A549 (cell line): ENCODE data around the gene DIPK1B. TPM values are rescaled to one million over a fixed set of nuclear protein-coding genes. Genes with fewer than 3 reads are reported as not detected.

Source experiments
- ATAC-seq, 2 experiments: fragments of 200-7000 bp in 1 of 2; fragments of >200 bp in 1 of 2; cut with Nextera tagmentation in 1 of 2; cut with Tn5 transposase in 1 of 2; 3 replicates each; pipeline versions ENCODE4 v1.8.0 to v1.9.1; 2018 to 2020; ENCODE audit warnings: mild to moderate bottlenecking in 1 of 2, moderate library complexity in 1 of 2
- CTCF ChIA-PET: fragments of 300-600 bp; sonication (Branson Sonifier 250); formaldehyde crosslinking; extraction: SDS; loops from one replicate; lab custom pipeline; 2021; ENCODE audit warnings: antibody characterized with exemption, inconsistent platforms; lab: Yijun Ruan, JAX
- POLR2A ChIA-PET: fragments of 350-600 bp; formaldehyde crosslinking; extraction: SDS; loops from one replicate; lab custom pipeline; 2021; ENCODE audit warnings: antibody characterized with exemption, inconsistent platforms; lab: Yijun Ruan, JAX
- DNase-seq, 2 experiments: peaks; one replicate each; pipeline versions ENCODE4 v3.0.0 to v3.0.0-alpha.2; 2011 to 2016; ENCODE audit warnings: low read depth in 1 of 2, low spot score in 1 of 2
- FAIRE-seq: peaks from 2 replicates; lab custom pipeline; 2011; peaks lifted over from hg19 to GRCh38; lab: Jason Lieb, UNC
- H3K27ac ChIP-seq, 2 experiments: fragments of >200 bp; sonication (Bioruptor Twin); formaldehyde crosslinking; 3 replicates each; pipeline ENCODE4 v1.5.1; 2016 to 2017
- H3K4me1 ChIP-seq: fragments of >200 bp; sonication (Bioruptor Twin); formaldehyde crosslinking; 3 replicates; pipeline ENCODE4 v1.6.1; 2016
- H3K4me2 ChIP-seq: fragments of >200 bp; sonication (Bioruptor Twin); formaldehyde crosslinking; 3 replicates; pipeline ENCODE4 v1.6.1; 2016
- H3K4me3 ChIP-seq: fragments of >200 bp; sonication (Bioruptor Twin); formaldehyde crosslinking; 3 replicates; pipeline ENCODE4 v1.5.1; 2016
- H3K9me3 ChIP-seq: fragments of >200 bp; sonication (Bioruptor Twin); formaldehyde crosslinking; 3 replicates; pipeline ENCODE4 v1.6.1; 2016
- HMGXB4 ChIP-seq: fragments of 250-450 bp; sonication (Bioruptor Pico); IDR thresholded peaks from 2 replicates; pipeline ENCODE4 v1.5.0; 2021; ENCODE audit warnings: mild to moderate bottlenecking, moderate library complexity, borderline replicate concordance
- HOXA7 ChIP-seq: fragments of 250-450 bp; sonication (Bioruptor Pico); IDR thresholded peaks from 2 replicates; pipeline ENCODE4 v1.5.0; 2020; ENCODE audit warnings: mild to moderate bottlenecking, moderate library complexity
- KDM1A ChIP-seq: fragments of 200-600 bp; sonication (generic); IDR thresholded peaks from 2 replicates; pipeline ENCODE4 v1.6.1; 2016; ENCODE audit warnings: low read depth, mild to moderate bottlenecking
- MAX ChIP-seq: IDR thresholded peaks from 2 replicates; pipeline ENCODE4 v1.6.1; 2012
- NFE2L2 ChIP-seq: fragments of 150-350 bp; conservative IDR thresholded peaks from 2 replicates; pipeline ENCODE4 v1.6.1; 2014; ENCODE audit warnings: low read length
- PHF8 ChIP-seq: fragments of 200-600 bp; sonication (generic); IDR thresholded peaks from 2 replicates; pipeline ENCODE4 v1.6.1; 2016; ENCODE audit warnings: low read depth, mild to moderate bottlenecking, antibody characterized with exemption, moderate library complexity, borderline replicate concordance
- REST ChIP-seq: fragments of 200-600 bp; sonication (generic); IDR thresholded peaks from 2 replicates; pipeline ENCODE4 v1.6.1; 2016; ENCODE audit warnings: antibody characterized with exemption, mild to moderate bottlenecking, moderate library complexity
- RFX5 ChIP-seq: fragments of 450-650 bp; IDR thresholded peaks from 2 replicates; pipeline ENCODE4 v1.7.1; 2014; ENCODE audit warnings: antibody characterized with exemption, mild to moderate bottlenecking, moderate library complexity
- TFCP2L1 ChIP-seq: fragments of 250-450 bp; sonication (Bioruptor Pico); IDR thresholded peaks from 2 replicates; pipeline ENCODE4 v1.5.0; 2021; ENCODE audit warnings: mild to moderate bottlenecking
- USF2 ChIP-seq: fragments of 450-650 bp; IDR thresholded peaks from 2 replicates; pipeline ENCODE4 v1.6.1; 2014; ENCODE audit warnings: antibody characterized with exemption
- ZNF302 ChIP-seq: fragments of 250-450 bp; sonication (Bioruptor Pico); IDR thresholded peaks from 2 replicates; pipeline ENCODE4 v1.9.0; 2021; ENCODE audit warnings: inconsistent platforms, mild to moderate bottlenecking, moderate library complexity
- WGBS: methylation state at CpG from one replicate; pipeline ENCODE4 v1.1.6; 2017; ENCODE audit errors: missing lambda C conversion rate; 5-methylcytosine and 5-hydroxymethylcytosine counted together
- polyA plus RNA-seq, 4 experiments: library from polyadenylated mRNA; depleted of rRNA in 3 of 4; stranded (reverse); fragments of >200 nt; fragmentation: RNase III in 1 of 4; extraction: RNeasy Plus Mini Kit Qiagen cat#74134 plus additional on column Dnase treatment in 1 of 4; gene quantifications; 2 replicates in 3 of 4; 3 replicates in 1 of 4; pipeline ENCODE4 v1.2.3, GENCODE V29; 2011 to 2017
- TF ChIP-seq, protein P1 (sequence below): fragments of >200 bp; sonication (Bioruptor Twin); formaldehyde crosslinking; IDR thresholded peaks from 3 replicates; pipeline ENCODE4 v1.5.1; 2016

The DIPK1B gene
- polyA plus RNA-seq, 2 of the 4 experiments (the other 2 are of a cell fraction): 6.7 TPM

DNA sequence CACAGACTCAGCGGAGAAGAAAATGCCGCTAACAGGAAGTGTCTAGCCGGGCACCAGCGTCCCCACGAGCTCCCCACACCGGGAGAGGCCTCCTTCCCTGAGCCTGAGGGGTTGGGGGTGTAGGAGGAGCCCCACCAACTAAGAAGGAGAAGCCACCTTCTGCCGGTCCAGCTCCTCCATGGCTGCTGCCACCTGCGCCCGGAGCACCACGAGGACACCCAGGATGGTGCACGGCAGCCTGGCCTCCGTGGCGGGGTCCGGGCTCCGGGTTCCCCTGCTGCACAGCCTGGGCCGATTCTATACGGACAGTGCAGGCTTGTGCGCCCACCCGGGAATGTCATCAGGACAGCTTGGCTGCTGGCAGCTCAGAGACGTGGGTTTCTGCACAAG lies 45.4 kb downstream of the DIPK1B start (continued):
- no peak for TF ChIP-seq REST

- H3K9me3 ChIP-seq: no peaks in the 10 kb centered on the region
- H3K4me3 ChIP-seq: no peak overlapping the region
- 91% methylated on average over 4 of the region's 9 CpGs for WGBS
- peaks cover 12% of the 10 kb centered on the region for H3K4me1 ChIP-seq
- no peak for TF ChIP-seq KDM1A
- TF ChIP-seq HMGXB4 (CRISPR knock-in tag): no peak
- TF ChIP-seq USF2: no peak
- TF ChIP-seq REST: no peak
- TF ChIP-seq NFE2L2: no peak
- TF ChIP-seq HOXA7: no peak
- TF ChIP-seq RFX5: no peak
- no peak for TF ChIP-seq MAX
- no peak for TF ChIP-seq TFCP2L1
- TF ChIP-seq, protein P1, sequence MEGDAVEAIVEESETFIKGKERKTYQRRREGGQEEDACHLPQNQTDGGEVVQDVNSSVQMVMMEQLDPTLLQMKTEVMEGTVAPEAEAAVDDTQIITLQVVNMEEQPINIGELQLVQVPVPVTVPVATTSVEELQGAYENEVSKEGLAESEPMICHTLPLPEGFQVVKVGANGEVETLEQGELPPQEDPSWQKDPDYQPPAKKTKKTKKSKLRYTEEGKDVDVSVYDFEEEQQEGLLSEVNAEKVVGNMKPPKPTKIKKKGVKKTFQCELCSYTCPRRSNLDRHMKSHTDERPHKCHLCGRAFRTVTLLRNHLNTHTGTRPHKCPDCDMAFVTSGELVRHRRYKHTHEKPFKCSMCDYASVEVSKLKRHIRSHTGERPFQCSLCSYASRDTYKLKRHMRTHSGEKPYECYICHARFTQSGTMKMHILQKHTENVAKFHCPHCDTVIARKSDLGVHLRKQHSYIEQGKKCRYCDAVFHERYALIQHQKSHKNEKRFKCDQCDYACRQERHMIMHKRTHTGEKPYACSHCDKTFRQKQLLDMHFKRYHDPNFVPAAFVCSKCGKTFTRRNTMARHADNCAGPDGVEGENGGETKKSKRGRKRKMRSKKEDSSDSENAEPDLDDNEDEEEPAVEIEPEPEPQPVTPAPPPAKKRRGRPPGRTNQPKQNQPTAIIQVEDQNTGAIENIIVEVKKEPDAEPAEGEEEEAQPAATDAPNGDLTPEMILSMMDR: no peak
- TF ChIP-seq PHF8: no peak
- no peak for TF ChIP-seq ZNF302 (CRISPR knock-in tag)
- ChIA-PET CTCF (interaction anchor here (0.6 to 28.0 kb wide), 8 partner anchors 13 to 327 kb away, joined by 3 to 625 read pairs (median 3); partner anchors contain the start of genes LCN10, LCN6 and TMEM141), POLR2A (interaction anchor here (0.7 kb wide), 1 partner anchor 14 kb away, joined by 5 read pairs; no protein-coding TSS in a partner anchor)
- ATAC-seq (no peak), DNase-seq (no peak), FAIRE-seq (no peak)
- H3K27ac ChIP-seq: no peak overlapping the region
- no peak overlapping the region for H3K4me2 ChIP-seq
Observed at GRCh38 chr9:136759001-136759400, 46.6 kb downstream of the DIPK1B start.
